GM18498 (cell line): ENCODE data around the gene DRC7.
A peak's percentile ranks its signal among the peaks of the same experiment; 100 is the strongest.

Experiments
- ATAC-seq: cut with Tn5 transposase; IDR thresholded peaks from one replicate; pipeline ENCODE4 v1.9.1; 2021; ENCODE audit warnings: mild to moderate bottlenecking, moderate library complexity; ENCODE audit not compliant: unreplicated experiment

Gene DRC7

GRCh38 chr16:57749856-57750452 is 55.3 kb downstream of the DRC7 start:
- ATAC-seq: no peak

DNA sequence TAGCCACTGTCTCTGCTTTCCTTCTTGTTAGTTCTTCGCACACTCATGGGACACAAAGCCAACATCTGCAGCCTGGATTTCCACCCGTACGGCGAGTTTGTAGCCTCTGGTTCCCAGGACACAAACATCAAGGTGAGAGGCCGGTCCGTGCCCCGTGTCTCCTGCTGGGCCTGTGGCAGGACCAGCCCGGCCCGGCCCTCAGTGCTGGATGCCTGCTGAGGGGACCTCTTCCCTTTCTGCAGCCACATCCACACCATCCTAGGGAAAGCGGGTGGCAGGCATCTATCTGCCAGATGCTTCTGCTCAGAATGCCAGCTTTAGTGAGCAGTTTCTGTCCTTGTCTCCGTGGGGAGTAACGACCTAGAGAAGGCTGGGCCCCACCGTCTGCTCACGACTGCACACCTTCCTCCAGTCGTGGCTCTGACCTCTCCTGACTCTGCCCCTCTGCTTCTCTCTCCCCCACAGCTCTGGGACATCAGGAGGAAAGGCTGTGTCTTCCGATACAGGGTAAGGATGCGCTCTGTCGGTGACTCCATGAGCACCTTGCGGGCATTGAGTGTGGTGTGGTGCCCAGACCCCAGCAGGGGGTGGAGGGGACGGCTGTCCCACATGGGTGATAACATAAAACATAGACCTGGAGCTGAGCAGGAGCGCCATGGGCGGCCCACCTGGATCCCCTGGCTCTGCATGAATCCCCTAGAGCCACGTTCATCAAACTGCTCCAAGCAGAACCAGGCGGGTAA is 56.4 kb downstream of the DRC7 start:
- no peak for ATAC-seq

GRCh38 chr16:57751539-57752202 is 57.1 kb downstream of the DRC7 start:
- no peak for ATAC-seq

DNA sequence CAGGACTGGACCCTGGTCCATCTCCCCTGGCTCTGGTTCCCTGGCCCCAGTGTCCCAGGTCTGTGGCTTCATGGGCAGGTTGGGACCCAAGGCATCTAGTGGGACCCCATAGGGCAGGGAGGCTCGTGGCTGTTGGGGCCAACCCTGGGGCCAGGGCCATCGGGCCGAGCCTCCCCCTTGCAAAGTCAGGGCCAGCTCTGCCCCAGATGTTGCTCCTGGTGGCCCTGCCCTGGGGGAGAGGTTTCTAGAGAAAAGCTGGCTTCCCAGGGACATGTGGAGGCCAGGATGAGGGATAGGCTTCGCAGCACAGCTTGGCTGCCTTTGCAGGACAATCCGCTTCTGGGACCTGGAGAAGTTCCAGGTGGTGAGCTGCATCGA is 57.6 kb downstream of the DRC7 start:
- ATAC-seq: no peak

DNA sequence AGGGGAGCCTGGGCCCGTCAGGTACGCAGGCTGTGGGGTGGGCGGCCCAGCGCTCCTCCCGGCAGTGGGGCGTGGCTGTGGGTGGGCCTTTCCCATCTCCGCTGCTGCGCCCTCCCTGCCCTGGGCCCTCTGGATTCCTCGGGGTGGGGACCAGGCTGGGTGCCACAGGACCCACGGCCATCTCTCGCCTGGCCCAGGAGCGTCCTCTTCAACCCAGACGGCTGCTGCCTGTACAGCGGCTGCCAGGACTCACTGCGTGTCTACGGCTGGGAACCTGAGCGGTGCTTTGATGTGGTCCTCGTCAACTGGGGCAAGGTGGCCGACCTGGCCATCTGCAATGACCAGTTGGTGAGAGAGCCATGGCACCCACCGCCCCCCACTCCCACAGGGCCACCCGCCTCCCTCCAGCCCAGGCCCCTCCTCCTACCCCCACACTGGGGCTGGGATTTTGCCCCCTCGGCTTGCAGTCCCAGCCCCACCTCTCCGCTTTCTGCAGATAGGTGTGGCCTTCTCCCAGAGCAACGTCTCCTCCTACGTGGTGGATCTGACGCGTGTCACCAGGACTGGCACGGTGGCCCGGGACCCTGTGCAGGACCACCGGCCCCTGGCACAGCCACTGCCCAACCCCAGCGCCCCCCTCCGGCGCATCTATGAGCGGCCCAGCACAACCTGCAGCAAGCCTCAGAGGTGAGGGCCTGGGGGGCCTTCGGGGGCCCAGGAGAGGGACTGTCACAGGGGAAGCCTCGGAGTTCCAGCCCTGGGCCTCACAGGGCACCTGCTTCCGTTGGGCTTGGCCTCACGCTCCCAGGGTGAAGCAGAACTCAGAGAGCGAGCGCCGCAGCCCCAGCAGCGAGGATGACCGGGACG is 58.2 kb downstream of the DRC7 start:
- no peak for ATAC-seq

DNA sequence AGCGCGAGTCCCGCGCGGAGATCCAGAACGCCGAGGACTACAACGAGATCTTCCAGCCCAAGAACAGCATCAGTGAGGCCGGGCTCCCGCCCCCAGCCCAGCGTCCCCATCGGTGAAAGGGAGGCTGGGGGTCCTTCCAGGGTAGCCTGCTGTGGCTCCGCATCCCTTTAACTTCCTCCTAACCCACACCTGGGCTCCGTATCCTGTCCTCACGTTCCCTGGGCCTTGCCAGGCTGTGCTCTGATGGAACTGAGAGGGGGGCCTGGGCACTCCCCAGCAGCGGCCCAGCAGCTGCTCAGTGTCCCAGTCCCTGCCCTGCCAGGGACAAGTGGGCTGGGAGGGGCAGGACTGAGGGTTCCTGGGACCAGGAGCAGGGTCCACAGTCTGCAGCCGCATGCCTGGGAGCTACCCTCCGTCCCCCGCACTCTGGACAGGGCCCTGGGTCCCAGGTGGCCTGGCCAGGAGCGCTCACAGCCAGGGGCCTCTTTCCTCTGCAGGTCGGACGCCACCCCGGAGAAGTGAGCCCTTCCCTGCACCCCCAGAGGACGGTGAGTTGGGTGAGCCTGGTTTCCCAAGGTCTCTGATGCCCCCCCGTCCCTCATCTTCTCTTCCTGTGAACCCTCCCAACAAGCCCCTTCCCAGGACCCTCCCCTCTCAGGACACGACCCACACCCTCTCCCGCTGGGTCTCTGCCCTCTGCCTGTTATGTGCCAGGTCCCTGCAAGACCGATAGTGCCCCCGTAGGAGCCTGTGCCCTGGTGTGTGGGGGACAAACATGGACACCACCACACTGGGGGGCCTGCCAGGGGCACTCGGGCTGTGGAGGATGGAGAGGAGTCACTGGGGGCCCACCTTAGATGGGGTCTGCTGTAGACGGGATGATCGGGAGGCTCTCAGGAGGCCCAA is 59.1 kb downstream of the DRC7 start:
- no peak for ATAC-seq

- no peak for ATAC-seq
Observed at GRCh38 chr16:57754354-57755060, 59.9 kb downstream of the DRC7 start.

GRCh38 chr16:57755061-57755684 is 60.6 kb downstream of the DRC7 start:
- ATAC-seq: no peak

- no peak for ATAC-seq
Observed at GRCh38 chr16:57755726-57756423, 61.3 kb downstream of the DRC7 start.

DNA sequence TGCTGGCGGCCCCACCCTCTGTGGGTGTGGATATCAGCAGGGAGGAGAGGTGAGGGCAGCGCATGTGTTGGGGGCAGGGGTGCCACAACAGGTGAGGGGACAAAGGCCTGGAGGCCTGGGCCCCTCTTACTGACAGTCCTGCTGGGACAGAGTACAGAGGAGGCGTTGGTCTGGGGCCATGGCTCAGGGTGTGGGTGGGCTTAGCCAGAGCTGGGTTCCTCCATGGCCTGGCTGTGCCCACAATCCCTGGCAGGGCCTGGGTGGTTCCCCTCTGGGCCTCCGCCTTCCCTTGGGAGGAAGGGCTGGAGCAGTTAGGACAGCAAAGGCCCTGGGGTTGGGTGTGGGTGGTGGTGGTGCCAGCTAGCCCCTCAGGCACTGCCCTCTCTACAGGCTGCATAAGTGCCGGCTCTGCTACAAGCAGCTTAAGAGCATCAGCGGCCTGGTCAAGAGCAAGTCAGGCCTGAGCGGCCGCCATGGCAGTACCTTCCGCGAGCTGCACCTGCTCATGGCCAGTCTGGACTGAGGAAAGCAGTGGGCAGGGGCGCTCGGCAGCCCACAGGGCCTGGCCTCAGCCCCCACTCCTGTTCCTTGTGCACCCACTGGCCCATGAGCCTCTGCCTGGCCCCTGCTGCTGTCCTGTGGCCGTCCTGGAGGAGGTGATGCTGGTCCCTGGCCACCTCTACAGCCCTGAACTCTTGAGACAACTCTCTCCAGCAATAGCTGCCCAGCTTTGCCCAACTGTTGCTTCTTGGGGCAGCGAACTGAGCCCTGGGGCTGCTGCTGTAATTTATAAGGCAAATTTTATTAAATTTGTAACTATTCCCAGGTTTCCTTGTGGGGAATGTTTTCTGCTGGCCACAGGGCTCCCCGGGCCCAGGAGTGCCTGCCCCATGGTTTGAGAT is 62.1 kb downstream of the DRC7 start:
- ATAC-seq: no peak

- ATAC-seq: peak; percentile 85
Observed at GRCh38 chr16:57757326-57757786, 62.8 kb downstream of the DRC7 start.

DNA sequence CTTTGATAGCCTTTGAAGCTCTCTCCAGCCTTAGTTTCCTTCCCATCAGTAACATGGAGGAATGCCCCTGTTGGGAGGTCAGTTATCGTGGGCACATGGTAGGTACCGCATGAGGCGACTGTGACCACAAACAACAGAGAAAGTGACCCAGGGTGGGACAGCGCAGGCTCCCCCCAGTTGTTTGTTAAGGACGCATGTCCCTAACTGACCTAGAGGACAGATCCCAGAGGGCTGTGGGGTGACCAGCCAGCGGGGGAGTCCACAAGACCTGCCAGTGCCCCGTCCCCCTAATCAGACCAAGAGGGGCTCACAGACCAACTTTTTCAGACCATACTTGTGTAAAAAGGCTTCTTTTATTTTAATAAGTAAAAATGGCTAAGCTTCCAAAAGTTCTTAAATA is 63.3 kb downstream of the DRC7 start:
- ATAC-seq: no peak

- no peak for ATAC-seq
Observed at GRCh38 chr16:57758331-57759117, 63.9 kb downstream of the DRC7 start.

DNA sequence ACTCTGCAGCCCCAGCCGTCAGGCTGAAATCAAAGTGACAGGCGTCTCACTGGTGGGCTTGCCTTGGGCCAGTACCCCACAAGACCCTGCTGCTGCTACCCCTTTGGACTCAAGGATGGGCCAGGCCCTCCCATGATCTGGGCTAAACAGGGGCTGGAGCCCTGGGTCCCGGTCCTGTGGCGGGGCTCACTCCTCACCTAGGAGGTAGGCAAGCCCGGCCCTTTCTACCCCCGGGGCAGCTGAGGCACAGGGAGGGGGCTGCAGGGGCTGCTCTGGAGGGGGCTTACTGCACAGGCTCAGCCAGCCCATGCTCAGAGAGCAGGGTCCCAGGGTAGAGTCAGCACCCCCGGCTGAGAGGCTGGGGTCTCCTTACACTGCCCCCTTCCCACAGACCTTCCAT is 64.5 kb downstream of the DRC7 start:
- ATAC-seq: no peak

DNA sequence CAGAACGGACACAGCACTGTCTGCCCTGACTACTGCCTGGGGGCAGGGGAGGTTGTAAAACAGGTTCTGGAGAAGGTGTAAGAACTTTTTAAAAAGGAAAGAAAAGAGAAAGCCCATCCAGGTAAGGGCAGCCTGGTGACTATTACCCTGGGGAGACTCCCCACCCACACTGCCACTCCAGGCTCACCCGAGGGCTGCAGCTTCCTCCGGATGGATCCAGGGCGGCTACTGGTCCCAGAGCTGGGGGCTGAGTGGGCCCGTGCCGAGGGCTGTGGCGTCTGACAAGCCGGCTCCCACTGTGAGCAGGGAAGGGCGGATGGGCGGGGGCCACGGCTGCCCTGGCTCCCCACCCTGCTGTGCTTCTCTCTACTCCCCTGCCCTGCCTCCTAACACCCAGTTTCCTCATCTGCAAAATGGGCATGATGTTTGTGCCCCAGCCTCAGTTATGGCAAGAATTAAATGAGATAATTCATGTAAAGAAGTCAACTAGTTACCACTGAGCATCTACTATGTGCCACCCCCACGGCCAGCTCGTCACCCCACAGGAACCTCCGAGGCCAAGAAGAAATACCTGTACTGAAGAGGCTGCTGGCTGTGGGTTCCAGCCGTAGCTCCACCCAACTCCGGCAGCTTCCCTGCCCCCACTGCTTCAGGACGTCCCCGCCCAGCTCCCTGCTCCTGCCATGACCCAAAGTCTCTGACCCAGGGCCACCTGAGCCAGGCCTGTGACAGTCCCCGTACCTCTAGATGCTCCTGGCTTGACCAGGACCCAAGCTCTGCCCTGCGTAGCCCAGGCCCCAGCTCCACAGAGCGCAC is 65.1 kb downstream of the DRC7 start:
- no peak for ATAC-seq
